NCI-H187 (cell line): ENCODE results near the gene TDRD9.

Experiments used
- DNase-seq, 2 experiments: peaks; one replicate each; lab custom pipeline; 2025; lab: John Stamatoyannopoulos, UW

Gene TDRD9

DNA sequence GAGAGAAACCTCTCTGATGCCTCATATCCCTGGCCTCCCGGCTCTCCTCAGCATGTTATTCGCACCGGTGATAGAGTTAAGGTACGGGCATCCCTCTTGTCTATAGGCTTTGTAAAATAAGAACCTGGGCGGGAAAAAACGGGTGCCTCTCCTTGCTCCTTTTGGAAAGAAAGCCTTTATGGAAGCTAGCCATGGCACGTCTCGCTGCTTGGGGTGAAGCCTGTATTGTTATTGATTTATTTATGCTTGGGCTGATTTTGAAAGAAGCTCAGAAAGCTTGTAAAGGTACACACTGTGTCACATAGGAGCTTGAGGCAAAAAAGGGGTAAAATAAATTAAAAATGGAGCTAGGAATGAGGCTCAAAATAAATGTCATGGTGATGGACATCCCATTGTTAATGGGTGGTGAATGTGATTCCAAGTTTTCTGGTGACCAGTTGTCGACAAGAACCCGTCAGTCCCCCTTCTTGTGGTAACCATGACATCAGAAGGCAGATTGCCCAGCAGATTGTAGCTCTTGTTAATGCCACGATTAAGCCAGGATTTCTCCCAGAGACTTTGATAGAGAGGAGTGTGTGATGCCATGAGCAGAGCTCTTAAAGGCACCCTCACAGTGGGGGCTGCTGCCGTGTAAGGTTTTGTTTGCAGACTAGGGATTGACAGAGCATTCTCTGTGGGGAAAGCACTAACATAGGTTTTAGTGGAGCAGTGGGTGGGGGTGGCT lies 106.9 kb downstream of the TDRD9 start:
- no peak for DNase-seq

DNA sequence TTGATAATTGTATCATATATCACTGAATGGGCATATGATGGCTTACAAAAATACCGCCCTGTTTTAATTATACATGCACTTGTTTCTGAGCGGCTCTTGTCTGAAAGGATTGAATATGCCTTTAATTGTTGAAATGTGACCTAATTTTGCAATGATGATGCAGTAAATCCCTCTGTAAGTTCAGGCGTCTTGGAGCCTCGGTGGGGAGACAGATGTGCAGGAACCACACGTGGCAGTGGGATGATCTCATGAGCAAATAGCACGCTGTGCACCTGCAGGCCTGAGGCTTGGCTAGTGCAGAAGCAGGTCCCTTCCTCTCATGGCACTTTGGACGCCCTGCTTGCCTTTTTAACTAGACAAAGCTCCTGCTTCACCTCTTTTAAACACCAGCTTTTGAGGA lies 108.0 kb downstream of the TDRD9 start:
- no peak for DNase-seq

DNA sequence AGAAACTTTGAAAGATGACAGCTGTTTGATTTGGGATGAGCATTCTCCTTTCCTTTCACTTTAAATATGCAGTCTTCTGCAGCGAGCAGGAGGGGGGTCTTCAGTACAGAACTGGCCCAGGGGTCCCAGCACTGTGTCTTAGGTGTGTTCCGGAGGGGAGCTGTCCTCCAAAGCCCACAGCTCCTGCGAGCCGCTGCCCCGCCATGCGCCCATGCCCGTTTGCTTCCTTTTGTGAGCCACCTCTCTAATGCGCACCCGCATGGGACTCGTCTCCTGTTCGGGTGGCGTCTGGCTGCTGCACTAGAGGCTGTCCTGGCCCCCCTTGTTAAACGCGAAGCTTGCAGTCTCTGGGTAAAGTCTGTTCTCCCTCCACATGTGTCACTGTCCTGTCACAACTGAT lies 108.8 kb downstream of the TDRD9 start:
- no peak for DNase-seq

DNA sequence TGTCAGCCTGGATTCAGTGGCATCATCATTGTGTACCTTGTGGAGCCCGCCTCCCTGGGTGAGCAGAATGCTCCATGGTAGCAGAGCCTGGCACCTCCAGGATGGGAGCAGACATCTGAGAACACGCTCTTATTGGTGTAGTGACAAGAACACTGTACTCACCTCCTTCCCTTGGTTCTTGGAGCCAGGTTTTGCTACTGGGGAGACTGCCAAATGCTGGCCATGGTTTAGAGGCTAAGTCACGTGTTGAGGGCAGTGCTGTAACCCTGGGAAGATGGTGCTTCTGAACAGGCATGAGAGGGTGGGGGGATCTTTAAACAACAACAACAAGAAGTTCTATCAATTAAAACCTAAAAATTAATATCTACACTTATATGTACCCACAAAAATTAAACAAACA lies 109.6 kb downstream of the TDRD9 start:
- no peak for DNase-seq

DNA sequence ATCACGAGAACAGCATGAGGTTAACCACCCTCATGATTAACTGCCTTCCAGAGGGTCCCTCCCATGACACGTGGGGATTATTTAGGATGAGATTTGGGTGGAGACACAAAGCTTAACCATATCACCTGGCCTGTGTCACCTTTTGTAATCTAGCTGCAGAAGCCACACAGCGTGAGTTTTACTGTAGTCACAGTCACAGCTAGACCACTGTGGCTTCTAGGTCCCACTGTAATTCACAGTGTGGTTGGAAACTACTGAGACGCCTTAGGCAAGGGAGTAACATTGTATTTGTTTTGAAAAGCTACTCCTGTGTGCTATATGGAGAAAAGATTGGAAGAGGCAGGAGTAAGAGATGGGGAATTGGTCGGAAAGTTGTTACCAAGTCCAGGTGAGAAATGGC lies 111.0 kb downstream of the TDRD9 start:
- no peak for DNase-seq

DNA sequence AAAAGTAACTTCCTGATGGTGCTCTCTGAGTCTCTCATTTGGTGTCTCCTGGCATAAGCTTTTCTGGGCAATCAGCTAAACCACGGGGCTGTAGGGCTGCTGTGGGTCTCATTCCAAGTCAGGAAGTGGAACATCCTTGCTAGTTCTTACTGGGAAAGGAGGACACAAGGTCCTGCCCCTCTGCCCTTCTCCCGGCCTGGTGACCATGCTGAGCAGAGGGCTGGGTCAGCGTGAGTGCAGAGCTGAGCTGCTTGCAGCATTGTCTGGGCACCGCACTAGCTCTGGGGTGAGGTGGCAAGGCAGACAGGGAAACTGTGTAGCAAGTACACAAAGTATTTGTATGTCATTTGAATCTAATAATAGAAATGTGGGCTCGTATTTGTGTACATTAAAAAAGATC lies 112.3 kb downstream of the TDRD9 start:
- DNase-seq, result no peak

DNA sequence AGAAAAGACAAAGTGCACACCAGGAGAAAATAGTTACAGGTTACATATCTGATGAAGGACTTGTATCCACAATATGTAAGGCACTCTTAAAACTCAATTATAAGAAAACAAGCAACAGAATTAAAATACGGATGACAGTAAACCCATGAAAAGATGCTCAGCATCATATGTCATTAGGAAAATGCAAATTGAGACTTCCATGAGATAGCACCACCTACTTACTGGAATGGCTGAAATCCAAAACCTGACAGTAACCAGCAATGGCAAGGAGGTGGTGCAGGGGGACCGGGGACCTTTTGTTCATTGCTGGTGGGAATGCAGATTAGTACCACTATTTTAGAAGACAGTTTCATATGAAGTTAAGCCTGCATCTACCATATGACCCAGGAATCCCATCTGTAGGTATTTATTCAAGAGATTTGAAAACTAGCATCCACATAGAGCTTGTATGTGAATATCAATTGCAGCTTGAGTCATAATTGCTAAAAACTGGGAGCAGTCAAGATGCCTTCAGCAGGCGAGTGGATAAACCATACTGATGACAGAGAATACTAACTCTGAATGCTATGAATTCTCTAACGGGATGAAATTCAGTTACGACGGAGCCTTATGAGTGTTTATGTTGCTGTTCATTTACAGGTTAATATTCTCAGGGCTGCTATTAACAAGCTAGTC lies 113.3 kb downstream of the TDRD9 start:
- DNase-seq, result no peak

DNA sequence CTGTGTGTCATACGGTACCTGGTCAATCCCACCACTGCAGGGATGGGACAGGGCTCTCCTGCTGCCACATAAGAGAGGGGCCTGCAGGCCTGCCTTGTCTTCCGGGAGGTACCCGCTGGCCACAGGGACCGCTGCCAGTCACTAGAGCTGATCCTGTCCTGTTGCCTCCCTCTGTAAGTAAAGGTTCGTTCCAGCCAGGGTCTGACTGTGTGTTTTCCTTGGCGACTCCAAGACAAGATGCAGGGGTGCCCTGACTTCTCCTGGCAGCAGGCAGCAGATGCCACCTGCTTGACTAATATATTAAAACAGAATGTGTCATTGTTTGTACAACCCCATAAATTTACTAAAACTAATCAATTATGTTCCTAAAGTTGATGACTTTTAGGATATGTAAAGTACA lies 115.8 kb downstream of the TDRD9 start:
- DNase-seq, result no peak

GRCh38 chr14:104047761-104048160 lies 119.5 kb downstream of the TDRD9 start:
- no peak for DNase-seq

DNA sequence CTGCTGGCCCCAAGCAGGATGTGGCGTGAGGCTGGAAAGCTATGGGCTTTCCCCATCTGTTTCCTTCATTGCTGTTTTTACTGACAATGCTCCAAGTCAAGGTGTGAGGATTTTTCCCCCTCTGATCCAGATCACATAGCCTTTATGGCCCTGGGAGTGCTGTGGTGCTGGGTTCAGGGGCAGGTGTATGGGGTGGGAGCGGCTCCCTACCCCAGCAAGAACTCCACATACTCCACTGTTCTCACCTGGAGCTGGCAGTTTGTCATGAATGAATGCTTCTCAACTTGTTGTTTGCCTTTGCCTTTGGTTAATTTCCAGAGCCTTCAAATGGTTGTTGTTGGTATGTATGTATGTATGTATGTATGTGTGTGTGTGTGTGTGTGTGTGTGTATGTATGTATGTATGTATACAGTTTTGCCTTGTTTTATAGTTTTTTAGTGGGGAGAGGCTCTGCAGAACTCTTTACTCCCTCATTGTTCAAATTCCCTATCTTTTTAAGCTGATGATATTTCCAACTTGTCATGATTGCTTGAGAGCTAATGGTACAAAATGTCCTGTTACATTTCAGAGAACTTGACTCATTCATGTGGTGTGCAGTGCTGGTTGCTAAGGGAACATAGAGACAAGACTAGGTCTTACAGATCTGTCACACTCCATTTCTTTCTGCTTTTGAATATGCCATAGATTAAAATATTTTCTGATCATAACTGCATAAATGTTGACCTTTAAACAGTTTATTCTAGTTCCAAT lies 120.7 kb downstream of the TDRD9 start:
- DNase-seq, result no peak

- DNase-seq, result no peak
Observed at GRCh38 chr14:104049576-104050240, 121.5 kb downstream of the TDRD9 start.

DNA sequence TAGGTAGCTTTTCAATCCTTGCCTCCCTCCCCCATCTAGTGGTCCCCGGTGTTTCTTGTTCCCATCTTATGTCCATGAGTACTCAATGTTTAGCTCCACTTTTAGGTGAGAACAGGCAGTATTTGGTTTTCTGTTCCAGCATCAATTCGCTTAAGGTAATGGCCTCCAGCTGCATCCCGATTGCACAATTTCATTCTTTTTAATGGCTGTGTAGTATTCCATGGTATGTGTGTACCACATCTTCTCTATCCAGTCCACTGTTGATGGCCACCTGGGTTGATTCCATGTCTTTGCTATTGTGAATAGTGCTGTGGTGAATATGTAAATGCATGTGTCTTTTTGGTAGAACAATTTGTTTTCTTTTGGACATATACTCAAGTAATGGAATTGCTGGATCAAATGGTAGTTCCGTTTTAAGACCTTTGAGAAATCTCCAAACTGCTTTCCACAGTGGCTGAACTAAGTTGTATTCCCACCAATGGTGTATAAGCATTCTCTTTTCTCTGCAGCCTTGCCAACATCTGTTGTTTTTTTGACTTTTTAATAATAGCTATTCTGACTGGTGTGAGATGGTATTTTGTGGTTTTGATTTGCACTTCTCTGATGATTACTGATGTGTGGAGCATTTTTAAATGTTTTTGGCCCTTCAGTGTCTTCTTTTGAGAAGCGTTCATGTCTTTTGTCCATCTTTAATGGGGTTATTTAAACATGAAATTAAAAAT lies 123.0 kb downstream of the TDRD9 start:
- no peak for DNase-seq

DNA sequence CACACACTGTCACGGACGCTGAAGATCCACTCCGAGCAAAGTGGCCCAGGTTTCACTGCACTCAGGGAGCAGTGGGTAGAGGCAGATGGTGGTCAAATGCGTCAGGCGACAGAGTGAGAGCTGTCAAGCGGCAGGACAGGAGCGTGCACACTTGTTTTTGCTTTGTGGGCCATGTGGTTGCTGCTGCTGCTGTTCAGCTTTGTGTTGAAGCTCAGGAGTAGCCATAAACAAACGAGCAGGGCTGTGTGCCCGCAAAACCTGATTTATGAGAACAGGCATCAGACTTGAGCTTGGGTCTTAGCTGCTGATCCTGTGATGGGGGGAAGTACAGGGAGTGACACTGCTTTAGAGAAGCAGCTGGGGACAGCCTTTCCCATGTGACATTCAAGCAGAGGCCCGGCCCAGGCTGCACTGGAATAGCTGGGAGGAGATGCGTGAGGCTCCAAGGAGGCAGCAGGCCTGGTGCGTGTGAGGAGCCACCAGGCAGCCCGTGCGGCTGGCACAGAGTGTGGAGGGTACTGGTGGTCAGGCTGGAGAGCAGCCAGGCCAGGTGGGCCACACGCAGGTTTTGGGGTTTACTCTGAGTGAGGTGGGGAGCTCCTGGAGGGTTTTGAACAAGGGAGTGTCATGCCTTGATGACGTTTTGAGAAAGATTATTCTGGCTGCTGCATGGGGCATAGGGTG lies 126.1 kb downstream of the TDRD9 start:
- DNase-seq, result no peak

DNA sequence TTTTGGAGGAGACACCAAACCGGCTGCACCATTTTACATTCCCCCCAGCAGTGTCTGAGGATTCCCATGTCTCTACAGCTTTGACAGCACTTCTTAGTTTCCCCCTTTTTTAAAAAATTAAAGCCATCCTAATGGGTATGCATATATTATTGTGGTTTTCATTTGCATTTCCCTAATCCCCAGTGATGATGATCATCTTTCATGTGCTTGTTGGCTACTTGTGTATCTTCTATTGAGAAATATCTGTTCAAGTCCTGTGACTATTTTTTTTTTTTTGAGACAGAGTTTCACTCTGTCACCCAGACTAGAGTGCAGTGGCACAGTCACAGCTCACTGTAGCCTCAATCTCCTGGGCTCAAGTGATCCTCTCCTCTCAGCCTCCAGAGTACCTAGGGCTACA lies 134.0 kb downstream of the TDRD9 start:
- DNase-seq, result no peak

GRCh38 chr14:104064003-104064402 lies 135.7 kb downstream of the TDRD9 start:
- no peak for DNase-seq

- DNase-seq, result no peak
Observed at GRCh38 chr14:104066279-104066678, 138.0 kb downstream of the TDRD9 start.

GRCh38 chr14:104066719-104067295 lies 138.6 kb downstream of the TDRD9 start:
- DNase-seq, result no peak

DNA sequence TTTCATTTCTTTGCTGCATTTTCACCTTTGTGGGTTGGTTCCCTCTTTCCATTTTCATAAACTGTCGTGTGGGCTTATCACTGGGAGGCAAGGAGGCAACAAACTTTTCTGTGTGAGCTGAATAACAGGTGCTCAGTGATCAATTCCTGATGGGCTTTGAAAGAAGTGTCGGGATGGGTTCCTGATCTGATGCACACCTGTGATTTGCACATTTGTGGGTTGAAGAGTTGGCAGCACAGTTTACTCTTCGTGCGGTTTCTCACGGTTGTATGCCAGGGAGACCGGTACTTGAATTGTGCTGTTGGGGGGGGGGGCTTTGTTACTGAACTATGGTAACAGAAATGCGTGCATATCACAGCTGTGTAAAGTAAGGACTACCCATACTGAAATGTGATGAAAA lies 141.3 kb downstream of the TDRD9 start:
- no peak for DNase-seq

DNA sequence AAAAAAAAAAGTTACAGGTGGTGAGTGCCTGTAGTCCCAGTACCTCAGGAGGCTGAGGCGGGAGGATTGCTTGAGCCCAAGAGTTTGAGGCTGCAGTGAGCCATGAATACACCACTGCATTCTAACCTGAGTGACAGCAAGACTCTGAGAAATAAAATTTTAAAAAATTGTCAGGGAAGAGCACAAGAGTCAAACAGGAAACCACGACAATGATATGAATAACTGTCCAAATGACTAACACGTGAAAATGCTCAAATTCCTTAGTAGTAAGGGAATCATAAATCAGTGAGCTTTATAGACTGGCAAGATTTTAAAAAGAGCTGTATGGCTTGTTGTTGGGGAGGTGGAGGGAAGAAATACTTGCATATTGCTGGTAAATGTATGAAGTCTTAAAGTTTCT lies 144.3 kb downstream of the TDRD9 start:
- DNase-seq, result no peak

DNA sequence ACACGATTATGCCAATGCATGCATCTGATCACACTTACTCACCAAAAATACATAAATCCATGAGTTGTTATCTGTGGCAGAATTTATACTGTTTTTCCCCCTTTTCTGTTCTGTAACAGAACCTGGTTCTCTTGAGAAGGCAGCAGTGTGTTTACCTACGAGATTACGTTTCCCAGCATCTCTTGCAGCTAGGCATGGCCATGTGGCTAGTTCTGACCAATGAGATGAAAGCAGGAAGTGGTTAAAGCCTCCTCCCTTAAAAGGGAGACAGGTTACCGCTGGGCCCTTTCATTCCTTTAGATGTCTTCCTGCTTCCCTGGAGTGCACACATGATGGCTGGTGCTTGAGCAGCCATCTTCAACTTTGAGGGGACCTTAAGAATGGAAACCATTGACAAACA lies 145.5 kb downstream of the TDRD9 start:
- no peak for DNase-seq

DNA sequence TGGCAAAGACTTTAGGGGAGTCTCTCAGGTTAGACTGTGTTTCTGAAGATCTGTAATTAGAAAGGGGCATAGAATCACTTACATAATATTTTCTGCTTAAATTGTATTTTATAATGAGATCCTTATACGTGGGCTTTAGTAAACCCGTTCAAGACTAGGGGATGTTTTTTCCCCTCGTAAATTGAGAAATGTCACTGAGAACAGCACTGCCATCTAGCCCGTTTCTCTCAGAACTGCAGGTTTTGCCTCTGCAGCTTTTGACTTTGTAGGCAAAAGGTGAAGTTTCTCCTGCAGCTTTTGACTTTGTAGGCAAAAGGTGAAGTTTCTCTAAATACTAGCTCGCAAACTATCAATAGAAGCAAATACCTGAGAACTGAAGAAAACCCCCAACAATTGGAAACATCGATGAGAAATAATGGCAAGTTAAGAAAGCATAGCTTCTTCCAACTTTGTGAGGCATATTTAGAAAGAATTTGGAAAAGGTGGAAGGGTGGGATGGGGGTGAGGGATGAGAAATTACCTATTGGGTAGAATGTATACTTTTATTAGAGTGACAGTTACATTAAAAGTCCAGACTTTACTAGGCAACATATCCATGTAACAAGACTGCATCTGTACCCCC lies 147.4 kb downstream of the TDRD9 start:
- DNase-seq, result no peak
